SK-N-SH treated with all-trans-retinoic acid at 6 μM for 48 hours (cell line): ENCODE measurements around the gene UVRAG.

Source experiments
- ATAC-seq: fragments of 200-7000 bp; cut with Tn5 transposase; 3 replicates; pipeline ENCODE4 v1.9.1; 2020; ENCODE audit warnings: mild to moderate bottlenecking, moderate library complexity
- ARNTL ChIP-seq: fragments of 450-650 bp; formaldehyde crosslinking; IDR thresholded peaks from 2 replicates; pipeline ENCODE4 v1.5.0; 2020; ENCODE audit warnings: low read depth, mild to moderate bottlenecking, moderate library complexity, borderline replicate concordance
- BACH2 ChIP-seq: fragments of 250-450 bp; sonication (Bioruptor Pico); IDR thresholded peaks from 2 replicates; pipeline ENCODE4 v1.9.0; 2021; ENCODE audit warnings: mild to moderate bottlenecking, borderline replicate concordance
- CREB5 ChIP-seq: fragments of 250-450 bp; sonication (Bioruptor Pico); IDR thresholded peaks from 2 replicates; pipeline ENCODE4 v1.5.1; 2020; ENCODE audit warnings: low read depth, mild to moderate bottlenecking, moderate library complexity
- CSDC2 ChIP-seq: fragments of 250-450 bp; sonication (Bioruptor Pico); IDR thresholded peaks from 2 replicates; pipeline ENCODE4 v1.5.0; 2020; ENCODE audit warnings: mild to moderate bottlenecking, moderate library complexity
- CSRNP3 ChIP-seq: fragments of 250-450 bp; sonication (Bioruptor Pico); IDR thresholded peaks from 2 replicates; pipeline ENCODE4 v1.5.1; 2021; ENCODE audit warnings: mild to moderate bottlenecking, moderate library complexity
- ESRRG ChIP-seq: fragments of 250-450 bp; sonication (Bioruptor Pico); IDR thresholded peaks from 2 replicates; pipeline ENCODE4 v1.6.1; 2021; ENCODE audit warnings: mild to moderate bottlenecking
- GLIS3 ChIP-seq: fragments of 250-450 bp; sonication (Bioruptor Pico); IDR thresholded peaks from 2 replicates; pipeline ENCODE4 v1.5.0; 2020; ENCODE audit warnings: mild to moderate bottlenecking, moderate library complexity
- OSR1 ChIP-seq: fragments of 250-450 bp; sonication (Bioruptor Pico); IDR thresholded peaks from 2 replicates; pipeline ENCODE4 v1.8.0; 2022; ENCODE audit warnings: moderate library complexity, mild to moderate bottlenecking, inconsistent platforms
- PATZ1 ChIP-seq: fragments of 250-450 bp; sonication (Bioruptor Pico); IDR thresholded peaks from 2 replicates; pipeline ENCODE4 v1.8.0; 2020; ENCODE audit warnings: mild to moderate bottlenecking, moderate library complexity, borderline replicate concordance
- POU6F1 ChIP-seq: fragments of 250-450 bp; sonication (Bioruptor Pico); IDR thresholded peaks from 2 replicates; pipeline ENCODE4 v1.8.0; 2021; ENCODE audit warnings: low read depth, mild to moderate bottlenecking, moderate library complexity, borderline replicate concordance
- SNAI2 ChIP-seq: fragments of 250-450 bp; sonication (Bioruptor Pico); IDR thresholded peaks from 2 replicates; pipeline ENCODE4 v1.5.0; 2020; ENCODE audit warnings: mild to moderate bottlenecking, moderate library complexity
- TCF4 ChIP-seq: fragments of 250-450 bp; sonication (Bioruptor Pico); IDR thresholded peaks from 2 replicates; pipeline ENCODE4 v1.8.0; 2021; ENCODE audit warnings: mild to moderate bottlenecking, moderate library complexity, borderline replicate concordance
- TOX ChIP-seq: fragments of 250-450 bp; sonication (Bioruptor Pico); IDR thresholded peaks from 2 replicates; pipeline ENCODE4 v1.8.0; 2021; ENCODE audit warnings: mild to moderate bottlenecking, moderate library complexity, borderline replicate concordance
- TSHZ2 ChIP-seq: fragments of 250-450 bp; sonication (Bioruptor Pico); IDR thresholded peaks from 2 replicates; pipeline ENCODE4 v1.5.0; 2020; ENCODE audit warnings: mild to moderate bottlenecking, moderate library complexity
- ZC3H10 ChIP-seq: fragments of 250-450 bp; sonication (Bioruptor Pico); IDR thresholded peaks from 2 replicates; pipeline ENCODE4 v1.5.1; 2021; ENCODE audit warnings: mild to moderate bottlenecking, moderate library complexity
- ZFP3 ChIP-seq: fragments of 250-450 bp; sonication (Bioruptor Pico); IDR thresholded peaks from 2 replicates; pipeline ENCODE4 v1.5.0; 2020; ENCODE audit warnings: mild to moderate bottlenecking, moderate library complexity
- ZFP30 ChIP-seq: fragments of 450-650 bp; formaldehyde crosslinking; IDR thresholded peaks from 2 replicates; pipeline ENCODE4 v1.5.0; 2022; ENCODE audit warnings: mild to moderate bottlenecking, moderate library complexity
- ZNF565 ChIP-seq: fragments of 450-650 bp; formaldehyde crosslinking; conservative IDR thresholded peaks from 2 replicates; pipeline ENCODE4 v1.5.0; 2020; ENCODE audit warnings: low read depth, mild to moderate bottlenecking, moderate library complexity
- ZNF8 ChIP-seq: fragments of 450-650 bp; formaldehyde crosslinking; IDR thresholded peaks from 2 replicates; pipeline ENCODE4 v1.5.0; 2020; ENCODE audit warnings: mild to moderate bottlenecking, moderate library complexity

UVRAG gene

DNA sequence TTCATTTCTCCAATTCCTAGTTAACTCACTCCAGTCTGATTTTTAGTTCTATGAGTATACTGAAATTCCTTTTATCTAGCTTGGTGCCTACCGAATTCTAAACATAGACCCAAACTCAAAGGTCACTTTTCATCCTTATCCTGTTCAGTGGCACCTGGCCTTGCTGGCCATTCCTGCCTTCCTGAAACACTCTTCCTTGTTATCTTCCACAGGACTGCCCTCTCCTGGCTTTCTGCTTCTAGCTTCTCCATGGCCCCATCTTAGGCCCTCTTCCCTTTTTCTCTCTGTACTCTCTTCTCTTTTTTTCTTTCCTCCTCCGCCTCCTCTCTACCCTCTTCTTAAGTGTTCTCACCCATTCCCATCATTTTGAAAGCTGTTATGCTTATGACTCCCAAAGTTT lies 304.0 kb downstream of the UVRAG start:
- TF ChIP-seq TCF4 (no peak), PATZ1 (CRISPR knock-in tag) (no peak), ARNTL (CRISPR knock-in tag) (no peak), CSDC2 (no peak), ZNF565 (no peak)
- no peak for ATAC-seq

DNA sequence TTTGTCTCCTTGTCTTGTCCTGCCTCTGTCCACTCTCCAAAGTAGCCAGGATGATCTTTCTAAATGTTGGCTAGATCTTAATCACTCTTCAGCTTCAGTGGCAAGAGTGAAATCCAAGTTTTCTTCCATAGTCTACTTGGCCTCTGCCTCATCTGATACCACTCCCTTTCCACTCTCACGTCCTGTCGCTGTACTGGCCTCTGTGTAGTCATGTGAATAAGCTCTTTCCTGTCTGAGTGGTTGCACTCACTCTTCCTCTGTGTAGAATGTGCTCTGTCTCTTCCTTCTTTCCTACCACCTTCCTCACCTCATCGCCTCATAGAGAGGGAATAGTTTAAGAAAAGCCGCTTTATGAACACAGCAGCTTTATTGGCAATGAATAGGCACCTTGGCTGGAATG lies 304.8 kb downstream of the UVRAG start:
- no peak for ATAC-seq
- TF ChIP-seq OSR1 (CRISPR knock-in tag): no peak
- no peak for TF ChIP-seq ZC3H10
- TF ChIP-seq ZFP3 (CRISPR knock-in tag): no peak
- TF ChIP-seq SNAI2 (CRISPR knock-in tag): no peak
- TF ChIP-seq TCF4: no peak
- TF ChIP-seq GLIS3 (CRISPR knock-in tag): no peak
- no peak for TF ChIP-seq BACH2 (CRISPR knock-in tag)
- no peak for TF ChIP-seq TSHZ2
- no peak for TF ChIP-seq ARNTL (CRISPR knock-in tag)

GRCh38 chr11:76120513-76121101 lies 305.6 kb downstream of the UVRAG start:
- no peak for ATAC-seq
- no peak for TF ChIP-seq CSRNP3 (CRISPR knock-in tag)
- TF ChIP-seq BACH2 (CRISPR knock-in tag): no peak
- TF ChIP-seq ZNF565: no peak
- TF ChIP-seq ZFP3 (CRISPR knock-in tag): no peak
- no peak for TF ChIP-seq CREB5 (CRISPR knock-in tag)
- TF ChIP-seq ZC3H10: no peak
- TF ChIP-seq SNAI2 (CRISPR knock-in tag): no peak
- no peak for TF ChIP-seq POU6F1 (CRISPR knock-in tag)
- TF ChIP-seq OSR1 (CRISPR knock-in tag): no peak
- no peak for TF ChIP-seq PATZ1 (CRISPR knock-in tag)
- TF ChIP-seq ZNF8 (CRISPR knock-in tag): no peak
- no peak for TF ChIP-seq TSHZ2
- TF ChIP-seq ESRRG (CRISPR knock-in tag): no peak
- no peak for TF ChIP-seq ZFP30 (CRISPR knock-in tag)
- TF ChIP-seq TOX (CRISPR knock-in tag): no peak
- TF ChIP-seq TCF4: no peak
